Pancreas (tissue), 10 donors: ENCODE data around the gene IMMP2L. TPM values are rescaled to one million over a fixed set of nuclear protein-coding genes. Genes with fewer than 3 reads are reported as not detected.

Experiments
- ATAC-seq, 4 donors: fragments of 200-7000 bp; cut with Tn5 transposase; one replicate each; pipeline versions ENCODE4 v1.8.0 to v1.9.1; 2020; ENCODE audit warnings: mild to moderate bottlenecking in 4 of 4, moderate library complexity in 4 of 4
- DNase-seq, 6 donors: peaks; one replicate each; pipeline ENCODE4 v3.0.0-alpha.2; 2020
- FAIRE-seq: peaks from 2 replicates; lab custom pipeline; 2012; peaks lifted over from hg19 to GRCh38; lab: Jason Lieb, UNC
- H3K27ac ChIP-seq, 4 donors: fragments of 200-600 bp; sonication (generic); 1 replicate in 3 of 4; 2 replicates in 1 of 4; pipeline versions ENCODE4 v1.5.0 to v1.8.0; 2020
- H3K27me3 ChIP-seq, 4 donors: fragments of 200-600 bp; one replicate each; pipeline ENCODE4 v1.8.0; 2021
- H3K36me3 ChIP-seq, 3 donors: fragments of 200-600 bp; sonication (generic) in 1 of 3; one replicate each; pipeline versions ENCODE4 v1.5.0 to v1.8.0; 2020 to 2021
- H3K4me1 ChIP-seq, 3 donors: fragments of 200-600 bp; one replicate each; pipeline ENCODE4 v1.8.0; 2021
- H3K4me3 ChIP-seq, 4 donors: fragments of 200-600 bp; sonication (generic) in 2 of 4; one replicate each; pipeline versions ENCODE4 v1.5.0 to v1.8.0; 2020 to 2021
- H3K9me3 ChIP-seq, 4 donors: fragments of 200-600 bp; one replicate each; pipeline ENCODE4 v1.8.0; 2021
- CTCF ChIP-seq, 4 donors: fragments of 200-600 bp; sonication (generic) in 3 of 4; IDR thresholded peaks; one replicate each; pipeline versions ENCODE4 v1.5.0 to v1.8.0; 2021; ENCODE audit warnings: antibody characterized with exemption in 4 of 4
- WGBS, 2 donors: extraction: QIAGEN DNeasy Blood & Tissue Kit; methylation state at CpG; one replicate each; pipeline ENCODE4 v1.1.7; 2013; 5-methylcytosine and 5-hydroxymethylcytosine counted together
- intact Hi-C, 3 donors: fragments of 100-400 bp; cut with DNase I; formaldehyde crosslinking; loops; one replicate each; pipeline versions ENCODE4 v1.11.1 to v1.14.2; 2022
- polyA plus RNA-seq, 2 donors: library from polyadenylated mRNA; stranded (reverse); fragments of 200-250 nt; gene quantifications; one replicate each; pipeline ENCODE4 v1.2.3, GENCODE V29; 2013
- total RNA-seq, 6 donors: library from RNA; stranded (reverse); fragmentation: NEBNext Ultra II Directional in 4 of 6; extraction: Animal tissue kit (Norgen Biotek cat#: 25700) in 4 of 6; gene quantifications; one replicate each; pipeline versions ENCODE4 v1.2.1 to v1.2.4, GENCODE V29; 2021 to 2023
- donor health status: healthy with polysubstance abuse.
- donor health status: DM: no; HTN: no; CAD: no; lungs with moderate emphysema.
- donor health status: DM: no; HTN: no; CAD: no.
- donor health status: control.
- donor health status: control.
- donor health status: Bipolar disorder and iron deficiency.
- donor health status: DM: yes; HTN: yes; CAD: no.
- donor health status: DM: no; HTN: no; CAD: no.
- donor health status: DM: no; HTN: no; CAD: no.
- donor health status: DM: yes; HTN: yes; CAD: no.

The IMMP2L gene
- total and polyA plus RNA-seq, 8 donors: 7.3 to 30.0 (median 12.9) TPM

GRCh38 chr7:111018447-111018846, 543.8 kb downstream of the IMMP2L start:
- 93 to 95% methylated on average over 4 of the region's 4 CpGs for WGBS, 2 donors
- Histone ChIP-seq H3K4me3 (no peak overlapping the region), H3K27ac (no peak overlapping the region), H3K9me3 (no peaks in the 10 kb centered on the region), H3K36me3 (no peaks in the 10 kb centered on the region), H3K4me1 (no peaks in the 10 kb centered on the region), H3K27me3 (no peaks in the 10 kb centered on the region)
- FAIRE-seq (no peak), DNase-seq (no peak), ATAC-seq (no peak)
- TF ChIP-seq CTCF (IDR thresholded peaks at IDR 0.05): no peak
- intact Hi-C loops: no loop called here

GRCh38 chr7:111014079-111014478, 548.2 kb downstream of the IMMP2L start:
- H3K4me1 ChIP-seq: no peaks in the 10 kb centered on the region
- no peaks in the 10 kb centered on the region for H3K9me3 ChIP-seq
- DNase-seq (no peak), FAIRE-seq (no peak), ATAC-seq (no peak)
- no peak overlapping the region for H3K4me3 ChIP-seq
- no peak overlapping the region for H3K27ac ChIP-seq
- H3K36me3 ChIP-seq: no peaks in the 10 kb centered on the region
- no peaks in the 10 kb centered on the region for H3K27me3 ChIP-seq
- intact Hi-C loops: no loop called here
- TF ChIP-seq CTCF (IDR thresholded peaks at IDR 0.05): no peak
- WGBS, 2 donors: 89 to 91% methylated on average over 6 of the region's 6 CpGs

GRCh38 chr7:111012799-111013675, 549.3 kb downstream of the IMMP2L start:
- Histone ChIP-seq H3K4me1 (no peaks in the 10 kb centered on the region), H3K4me3 (no peak overlapping the region), H3K27me3 (no peaks in the 10 kb centered on the region), H3K36me3 (no peaks in the 10 kb centered on the region), H3K27ac (no peak overlapping the region), H3K9me3 (no peaks in the 10 kb centered on the region)
- ATAC-seq (no peak), FAIRE-seq (no peak), DNase-seq (no peak)
- no peak for TF ChIP-seq CTCF (IDR thresholded peaks at IDR 0.05)
- intact Hi-C loops: no loop called here
- 76 to 77% methylated on average over 5 of the region's 5 CpGs for WGBS, 2 donors

- no peak for TF ChIP-seq CTCF (IDR thresholded peaks at IDR 0.05)
- H3K4me1 ChIP-seq: no peaks in the 10 kb centered on the region
- ATAC-seq (no peak), FAIRE-seq (no peak), DNase-seq (no peak)
- H3K4me3 ChIP-seq: no peak overlapping the region
- no peaks in the 10 kb centered on the region for H3K27me3 ChIP-seq
- WGBS, 2 donors: 77 to 81% methylated on average over 2 of the region's 2 CpGs
- H3K27ac ChIP-seq: no peak overlapping the region
- H3K36me3 ChIP-seq: no peaks in the 10 kb centered on the region
- intact Hi-C loops: no loop called here
- H3K9me3 ChIP-seq: no peaks in the 10 kb centered on the region
Observed at GRCh38 chr7:111012149-111012548, 550.1 kb downstream of the IMMP2L start.

- Histone ChIP-seq H3K27ac (no peak overlapping the region), H3K27me3 (no peaks in the 10 kb centered on the region), H3K36me3 (no peaks in the 10 kb centered on the region), H3K4me1 (no peaks in the 10 kb centered on the region), H3K4me3 (no peak overlapping the region), H3K9me3 (no peaks in the 10 kb centered on the region)
- 90 to 96% methylated on average over 3 of the region's 3 CpGs for WGBS, 2 donors
- ATAC-seq: no peak
- no peak for TF ChIP-seq CTCF (IDR thresholded peaks at IDR 0.05)
- intact Hi-C loops: no loop called here
- no peak for DNase-seq
- no peak for FAIRE-seq
Observed at GRCh38 chr7:111011520-111011919, 550.8 kb downstream of the IMMP2L start.
